ENCODE measurements around the gene PXDN.
A peak's percentile ranks its signal among the peaks of the same experiment; 100 is the strongest.
"Not testable (repeated sequence)": the region's sequence is repeated elsewhere in the genome, so short reads cannot be mapped to it uniquely, and the experiment has no call there.

The PXDN gene

DNA sequence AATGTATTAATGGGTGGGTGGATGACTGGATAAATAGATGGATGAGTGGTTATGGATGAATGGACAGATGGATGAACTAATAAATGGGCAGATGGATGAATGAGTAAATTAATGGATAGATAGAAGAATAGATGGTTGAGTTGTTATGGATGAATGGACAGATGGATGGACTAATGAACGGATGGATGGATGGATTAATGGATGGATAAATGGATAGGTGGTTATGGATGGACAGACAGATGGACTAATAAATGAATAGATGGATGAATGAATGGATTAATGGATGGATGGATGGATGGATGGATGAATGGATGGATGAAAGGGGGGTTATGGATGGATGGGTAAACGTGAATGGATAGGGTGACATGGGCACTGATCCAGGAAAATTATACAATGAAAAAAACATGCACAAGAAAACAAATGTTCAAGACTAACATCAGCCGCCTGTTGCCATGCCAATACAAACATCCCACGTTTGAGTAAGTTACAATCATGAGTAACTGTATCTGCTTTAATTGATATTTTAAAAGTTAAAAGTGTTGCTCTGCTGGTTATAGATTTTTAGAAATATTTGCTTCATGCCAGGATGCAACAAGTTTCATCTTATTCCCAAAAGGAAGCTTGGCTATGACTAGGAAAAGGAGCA, 20.8 kb downstream of the PXDN start:
- no peak for DNase-seq (ENCODE audit: low spot score)

DNA sequence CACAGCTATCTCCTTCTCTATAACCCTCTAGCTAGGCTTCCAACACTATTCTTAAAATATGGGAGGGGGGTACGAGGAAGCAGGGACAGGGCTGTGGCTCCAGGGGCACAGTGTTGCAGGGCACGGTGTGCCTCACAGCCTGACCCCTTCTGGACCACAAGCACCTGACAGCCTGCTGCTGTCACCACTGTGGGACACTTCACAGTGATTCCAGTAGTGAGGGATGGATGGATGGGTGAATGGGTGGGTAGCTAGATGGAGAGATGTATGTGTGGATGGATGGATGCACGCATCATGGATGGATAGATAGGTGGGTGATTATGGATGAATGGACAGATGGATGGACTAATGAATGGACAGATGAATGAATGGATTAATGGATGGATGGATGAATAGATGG, 21.6 kb downstream of the PXDN start:
- DNase-seq (ENCODE audit: low spot score) = no peak

DNA sequence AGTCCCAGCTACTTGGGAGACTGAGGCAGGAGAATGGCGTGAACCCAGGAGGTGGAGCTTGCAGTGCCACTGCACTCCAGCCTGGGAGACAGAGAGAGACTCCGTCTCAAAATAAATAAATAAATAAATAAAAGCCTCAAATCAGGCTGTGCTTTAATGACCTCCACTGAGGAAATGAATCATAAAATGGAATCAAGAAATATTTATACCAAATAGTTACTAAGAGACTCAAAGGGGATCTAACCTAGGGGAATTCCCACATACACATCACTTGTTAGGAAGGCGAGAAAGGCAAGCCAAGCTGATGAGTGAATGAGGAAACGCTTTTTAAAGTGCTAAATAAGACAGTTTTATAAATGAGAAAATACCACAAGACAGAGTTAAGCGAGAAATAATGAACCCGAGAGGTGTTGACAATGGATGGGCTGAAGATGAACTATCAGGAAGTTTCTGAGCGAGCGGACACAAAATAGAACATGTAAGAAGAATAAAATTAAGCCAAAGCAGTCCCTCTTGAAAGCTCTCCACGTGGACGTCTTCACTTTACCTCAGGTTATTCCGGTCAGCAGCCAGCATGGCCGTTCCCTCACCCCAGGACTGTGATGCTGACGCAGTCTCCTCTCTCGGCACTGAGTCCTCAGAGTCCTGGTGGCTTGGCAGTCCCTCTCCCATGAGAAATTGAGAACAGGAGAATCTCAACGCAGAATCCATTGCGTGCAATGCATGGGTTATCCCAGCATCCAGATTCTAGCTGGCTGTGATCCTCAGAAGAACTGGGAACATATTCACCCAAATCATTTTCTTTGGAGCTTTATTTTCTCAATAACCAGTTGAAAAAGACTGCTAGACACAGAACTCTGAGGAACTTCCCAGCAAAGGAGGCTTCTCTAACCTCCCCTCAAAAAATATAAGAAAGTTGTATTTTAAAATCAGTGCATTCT, 22.3 kb downstream of the PXDN start:
- no peak for DNase-seq (ENCODE audit: low spot score)

DNA sequence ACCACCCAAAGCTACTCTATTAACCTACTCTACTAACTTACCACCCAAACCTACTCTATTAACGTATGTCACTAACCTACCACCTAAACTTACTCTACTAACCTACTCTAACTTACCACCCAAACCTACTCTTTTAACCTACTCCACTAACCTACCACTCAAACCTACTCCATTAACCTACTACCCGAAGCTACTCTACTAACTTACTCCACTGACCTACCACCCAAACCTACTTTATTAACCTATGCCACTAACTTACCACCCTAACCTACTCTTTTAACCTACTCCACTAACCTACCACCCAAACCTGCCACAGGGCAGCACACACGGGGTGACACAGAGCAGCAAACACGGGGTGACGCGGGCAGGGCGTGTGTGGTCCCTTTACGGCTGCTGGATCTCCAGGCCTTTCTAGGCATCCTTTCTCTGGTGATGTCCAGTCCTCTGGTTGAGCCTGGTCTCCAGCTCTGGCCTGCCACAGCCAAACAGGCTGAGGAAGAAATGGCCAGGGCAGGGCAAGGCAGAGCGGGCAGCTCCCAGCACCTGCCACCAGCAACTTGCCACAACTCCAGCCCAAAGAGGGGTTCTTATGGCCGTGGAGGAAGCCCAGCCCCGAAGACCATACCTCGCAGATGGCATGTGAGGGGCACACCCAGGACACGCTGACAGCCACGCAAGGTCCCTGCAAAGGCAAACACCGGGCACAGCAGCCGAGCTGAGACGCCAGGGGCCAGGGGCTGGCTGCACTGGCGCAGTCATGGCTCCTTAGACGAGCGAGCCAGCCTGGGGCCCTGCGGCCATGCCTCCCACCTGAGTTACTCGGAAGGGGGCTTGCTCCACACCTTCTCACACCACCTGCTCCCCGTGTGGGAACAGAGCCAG, 25.7 kb downstream of the PXDN start:
- peak; percentile 38 for DNase-seq (ENCODE audit: low spot score)

DNA sequence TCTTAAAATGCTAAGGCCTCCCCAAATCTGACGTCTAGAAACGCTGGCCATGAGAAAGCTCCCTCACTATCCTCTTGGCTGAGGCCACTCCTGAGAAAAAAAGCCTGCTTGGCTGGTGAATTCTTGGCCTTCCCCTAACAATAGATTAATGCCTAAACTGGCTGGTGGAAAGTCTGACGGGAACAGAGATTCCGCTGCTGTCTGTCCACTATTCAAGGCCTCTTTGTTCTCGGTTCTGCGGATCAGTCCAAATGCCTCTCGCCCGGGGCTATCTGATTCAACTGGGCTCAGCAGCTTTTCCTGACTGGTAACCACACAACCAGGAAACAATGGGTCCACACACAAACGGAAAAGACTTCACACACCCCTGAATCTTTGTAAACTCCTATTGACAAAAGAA, 27.2 kb downstream of the PXDN start:
- peak; percentile 46 for DNase-seq (ENCODE audit: low spot score)

DNA sequence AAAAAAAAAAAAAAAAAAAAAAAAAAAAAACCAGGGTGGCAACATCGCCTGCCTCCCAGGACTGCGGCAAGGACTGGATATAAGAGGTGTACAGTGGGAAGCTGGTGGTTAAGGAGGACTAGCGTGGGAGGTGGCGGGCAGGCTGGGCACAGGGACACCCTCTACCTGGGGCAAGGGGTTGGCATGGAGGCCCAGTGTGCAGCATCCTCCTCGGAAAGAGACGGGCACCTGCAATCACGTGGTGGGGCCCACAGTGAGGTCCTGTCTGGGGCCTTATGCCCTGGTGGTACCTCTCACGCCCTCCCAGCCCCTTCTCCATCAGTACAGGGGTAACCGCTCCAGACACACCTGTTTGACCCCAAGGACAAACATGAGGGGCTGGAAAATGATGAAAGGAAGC, 27.9 kb downstream of the PXDN start:
- DNase-seq (ENCODE audit: low spot score) = peak; percentile 30

DNA sequence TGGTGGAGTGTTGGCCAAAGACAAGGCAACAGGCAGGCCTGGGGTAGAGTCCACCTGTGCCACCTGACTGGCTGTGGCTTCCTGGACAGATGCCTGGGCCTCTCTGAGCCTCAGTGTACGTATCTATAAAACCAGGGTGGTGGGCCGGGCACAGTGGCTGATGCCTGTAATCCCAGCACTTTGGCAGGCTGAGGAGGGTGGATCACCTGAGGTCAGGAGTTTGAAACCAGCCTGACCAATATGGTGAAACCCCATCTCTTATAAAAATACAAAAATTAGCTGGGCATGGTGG, 28.4 kb downstream of the PXDN start:
- DNase-seq (ENCODE audit: low spot score) = peak; percentile 25

DNA sequence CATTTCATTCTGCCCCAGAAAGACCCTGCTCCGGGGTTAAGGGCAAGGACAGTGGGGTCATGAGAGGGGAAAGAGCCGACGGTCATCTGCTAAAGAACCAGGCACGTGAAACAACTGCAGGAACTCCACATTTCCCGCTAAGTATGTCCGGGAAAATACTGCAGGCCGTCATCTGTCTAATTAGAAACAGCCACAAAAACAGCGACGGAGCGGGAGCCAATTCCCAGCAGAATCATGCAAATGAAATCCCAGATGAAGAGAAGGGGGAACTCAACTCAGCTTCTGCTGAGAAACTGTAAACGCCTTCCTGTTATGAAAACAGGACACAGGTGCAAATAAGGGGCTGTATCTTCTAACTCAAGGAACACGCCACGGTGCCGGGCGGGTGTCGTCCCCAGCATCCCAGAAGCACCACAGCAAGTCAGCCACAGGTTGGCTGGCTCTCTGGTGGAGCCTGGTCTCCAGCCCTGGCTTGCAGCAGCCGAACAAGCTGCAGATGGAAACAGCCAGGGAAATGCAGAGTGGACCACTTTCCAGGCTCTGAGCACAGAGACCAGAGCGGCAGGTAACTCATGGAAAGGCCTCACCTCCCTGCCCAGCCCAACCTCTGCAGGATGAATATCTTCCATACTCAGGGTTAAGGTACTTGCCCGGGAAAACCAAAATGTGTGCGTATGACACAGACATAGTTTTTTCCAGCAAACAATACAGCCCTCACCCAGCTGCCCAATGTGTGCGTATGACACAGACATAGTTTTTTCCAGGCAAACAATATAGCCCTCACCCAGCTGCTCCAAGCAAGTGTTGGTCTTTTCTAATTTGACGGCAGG, 28.9 kb downstream of the PXDN start:
- DNase-seq (ENCODE audit: low spot score) = peak; percentile 30

DNA sequence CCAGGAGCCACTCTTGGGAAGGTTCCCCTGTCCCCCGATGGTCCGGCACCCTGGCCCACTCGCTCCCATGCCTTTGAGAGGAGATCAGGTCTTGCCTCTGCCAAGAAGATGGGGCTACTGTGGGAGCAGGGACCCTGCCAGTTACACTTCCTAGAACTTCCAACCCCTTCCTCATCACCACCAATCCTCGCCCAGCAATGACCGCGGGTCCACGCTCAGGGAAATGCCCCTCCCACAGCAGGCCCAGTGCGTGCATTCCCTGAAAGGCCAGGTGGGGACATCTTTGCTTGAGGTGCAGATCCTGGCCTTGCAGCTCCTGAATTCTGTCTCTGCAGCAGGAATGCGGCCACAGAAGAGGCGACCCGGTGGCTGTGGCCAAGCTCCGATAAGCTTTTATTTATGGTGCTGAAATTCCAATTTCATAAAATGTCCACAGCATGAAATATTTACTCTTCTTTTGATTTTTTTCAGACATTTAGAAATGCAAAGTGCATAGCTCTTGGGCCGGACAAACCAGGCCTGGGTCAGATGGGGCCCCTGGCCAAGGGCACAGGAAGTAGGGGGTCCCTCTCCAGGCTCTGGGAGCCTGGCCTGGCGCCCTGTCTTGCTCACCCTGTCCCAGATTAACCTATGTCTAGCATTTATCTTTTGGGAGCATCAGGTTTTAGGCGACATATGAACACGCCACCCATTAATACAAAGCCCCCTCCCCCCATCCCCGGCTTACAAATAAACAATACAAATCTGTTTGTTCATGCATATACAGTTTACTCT, 29.8 kb downstream of the PXDN start:
- no peak for DNase-seq (ENCODE audit: low spot score)

DNA sequence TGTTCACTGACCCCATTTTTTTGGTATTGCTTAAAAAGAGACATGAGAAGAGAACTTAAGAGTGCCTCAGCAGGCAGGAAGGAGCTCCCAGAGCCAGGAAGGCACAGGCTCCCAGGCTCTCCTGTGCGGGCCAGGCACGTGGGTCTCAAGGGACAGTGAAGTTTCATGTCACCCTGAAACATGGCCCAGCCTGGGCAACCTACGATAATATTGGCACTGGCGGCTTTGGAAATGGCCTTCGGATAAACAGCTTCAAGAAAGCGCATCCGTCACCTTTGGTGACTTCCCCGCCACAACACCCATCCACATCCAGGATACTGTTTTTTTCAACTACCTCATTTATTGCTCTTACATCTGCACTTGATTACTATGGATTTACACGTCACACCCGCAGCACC, 30.5 kb downstream of the PXDN start:
- DNase-seq (ENCODE audit: low spot score) = no peak

DNA sequence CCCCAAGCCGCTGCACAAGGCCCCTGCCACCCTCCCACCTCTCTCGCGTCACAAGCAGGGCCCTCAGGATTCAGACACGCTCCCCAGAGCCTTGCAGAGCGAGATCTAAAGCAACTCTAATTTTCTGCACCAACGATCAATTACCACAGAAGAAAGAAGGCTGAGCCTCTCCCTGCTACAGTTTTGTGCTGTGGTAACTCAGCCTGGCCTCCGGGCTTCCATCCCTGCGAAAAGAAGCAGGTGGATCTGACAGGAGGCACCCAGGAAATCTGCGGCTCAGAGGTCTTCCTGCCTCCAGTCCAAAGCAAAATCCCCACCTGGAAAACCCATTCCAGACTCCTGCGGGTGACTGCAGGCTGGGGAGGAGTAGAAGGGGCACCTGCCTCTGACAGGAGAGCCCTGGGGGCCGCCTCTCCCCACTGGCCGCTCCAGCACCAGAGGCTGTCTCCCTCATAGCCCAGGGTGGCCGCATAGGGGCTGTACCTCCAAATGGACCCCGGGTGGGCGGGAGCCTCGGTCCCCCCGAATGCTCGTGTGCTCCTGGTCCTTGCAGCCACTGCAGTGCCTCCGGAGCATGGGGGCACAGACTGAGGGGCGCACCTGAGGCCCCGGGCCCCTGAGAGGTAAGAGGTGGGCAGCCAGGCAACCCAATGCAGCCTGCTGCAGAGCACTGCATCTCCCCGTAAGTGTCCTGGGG, 31.0 kb downstream of the PXDN start:
- no peak for DNase-seq (ENCODE audit: low spot score)

DNA sequence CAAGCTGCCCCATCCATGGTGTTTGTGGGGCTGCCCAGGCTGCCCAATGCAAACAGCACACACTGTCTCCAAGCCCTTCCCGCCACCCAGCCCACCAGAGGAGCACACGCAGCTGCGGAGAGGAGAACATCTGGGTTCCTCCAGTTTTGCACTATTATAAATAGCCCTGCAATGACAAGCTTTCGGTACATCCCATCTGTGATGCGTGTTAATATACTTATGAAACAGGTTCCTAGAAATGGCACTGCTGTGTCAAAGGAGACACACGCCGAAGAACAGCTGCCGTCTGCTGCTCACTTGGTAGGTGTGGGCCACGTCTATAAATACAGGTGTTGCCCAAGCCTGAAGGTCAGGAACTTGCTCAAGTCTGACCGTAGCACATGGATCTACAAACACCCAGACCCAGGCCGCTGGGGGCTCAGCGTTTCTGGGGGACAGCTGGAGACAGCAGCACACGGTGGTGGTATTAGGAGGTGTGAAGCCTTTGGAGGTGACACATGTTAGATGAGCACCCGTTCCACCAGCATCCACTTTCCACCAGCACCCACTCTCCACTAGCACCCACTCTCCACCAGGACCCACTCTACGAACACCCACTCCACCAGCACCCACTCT, 34.3 kb downstream of the PXDN start:
- peak; percentile 25 for DNase-seq (ENCODE audit: low spot score)

DNA sequence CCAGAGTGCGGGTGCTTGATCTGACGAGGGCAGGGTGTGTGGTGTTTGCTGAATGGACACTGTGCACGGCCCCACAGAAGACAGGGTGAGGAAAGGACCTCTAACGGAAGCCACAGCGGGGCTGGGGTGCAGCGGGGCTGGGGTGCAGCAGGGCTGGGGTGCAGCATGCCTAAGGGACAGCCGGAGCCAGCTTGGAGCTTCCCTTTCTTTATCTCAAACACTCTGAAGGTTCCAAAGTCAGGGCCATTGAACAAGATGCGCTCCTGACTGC, 35.0 kb downstream of the PXDN start:
- no peak for DNase-seq (ENCODE audit: low spot score)

DNA sequence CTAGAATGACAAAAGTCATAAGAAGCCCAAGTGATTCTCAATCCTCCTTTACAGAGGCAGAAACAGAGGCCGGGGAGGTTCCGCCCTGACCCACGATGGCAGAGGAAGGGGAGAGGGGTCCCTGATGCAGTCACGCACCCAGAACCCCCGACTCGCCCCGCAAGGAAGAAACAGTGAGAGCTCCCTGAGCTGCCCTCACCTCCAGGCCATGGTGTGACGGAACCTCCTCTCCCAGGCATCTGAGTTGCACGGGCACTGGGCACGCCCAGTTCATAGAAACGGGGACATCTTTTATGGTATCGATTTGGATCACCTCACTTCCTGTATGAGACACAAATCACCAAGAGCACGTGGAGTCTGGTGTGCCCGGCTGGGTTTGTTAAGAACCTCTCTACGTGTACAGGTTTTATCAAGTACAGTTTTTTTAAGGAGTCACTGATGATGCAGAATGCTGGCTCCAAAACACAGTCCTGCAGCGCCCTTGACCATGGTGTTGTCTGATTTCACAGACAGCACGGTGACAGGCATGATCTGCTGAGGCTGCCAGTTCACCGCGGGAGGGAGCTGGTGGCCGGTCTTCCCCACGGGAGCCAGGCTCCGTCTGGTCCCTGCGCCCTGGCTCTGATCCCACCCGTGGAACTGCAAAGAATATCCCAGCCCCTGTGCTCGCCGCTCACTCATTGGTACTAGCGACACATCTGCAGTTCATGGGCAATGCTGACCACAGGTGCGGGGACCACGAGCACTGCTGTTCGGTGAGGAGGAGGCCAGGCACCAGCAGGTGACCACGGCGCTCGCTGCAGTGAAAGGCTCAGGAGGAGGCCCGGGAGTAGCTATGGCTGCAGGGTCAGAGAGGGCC, 35.6 kb downstream of the PXDN start:
- DNase-seq (ENCODE audit: low spot score) = peak; percentile 44

DNA sequence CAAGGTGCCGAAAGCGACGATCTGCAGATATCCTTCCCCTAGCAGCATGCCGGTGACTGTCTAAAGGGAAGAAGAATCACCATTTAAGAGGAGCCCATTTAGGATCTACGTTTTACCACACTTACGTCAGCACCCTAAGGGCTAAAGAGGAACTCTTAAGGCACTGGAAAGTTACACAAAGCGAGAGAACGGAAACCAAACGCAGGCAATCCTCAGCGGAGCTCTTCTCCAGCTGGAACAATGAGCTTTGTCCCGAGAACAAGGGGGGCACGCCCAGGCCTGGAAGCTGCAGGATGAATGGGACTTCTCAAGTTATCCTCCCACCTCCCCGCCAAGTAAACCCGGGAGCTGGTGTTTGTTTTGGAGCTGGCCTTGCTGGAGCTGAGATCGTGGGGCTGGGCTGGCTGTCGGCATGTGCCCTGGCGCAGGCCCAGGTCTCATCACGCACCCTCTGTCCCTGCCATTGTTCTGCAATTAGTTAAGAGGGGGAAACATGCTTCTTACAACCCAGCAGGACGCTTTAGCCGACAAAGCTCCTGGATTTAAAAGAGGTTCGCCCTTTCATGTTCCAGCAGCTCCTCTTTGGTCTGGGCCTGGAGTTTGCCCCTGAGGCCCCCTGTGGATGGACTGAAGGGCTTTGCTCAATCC, 36.4 kb downstream of the PXDN start:
- peak; percentile 74 for DNase-seq (ENCODE audit: low spot score)

DNA sequence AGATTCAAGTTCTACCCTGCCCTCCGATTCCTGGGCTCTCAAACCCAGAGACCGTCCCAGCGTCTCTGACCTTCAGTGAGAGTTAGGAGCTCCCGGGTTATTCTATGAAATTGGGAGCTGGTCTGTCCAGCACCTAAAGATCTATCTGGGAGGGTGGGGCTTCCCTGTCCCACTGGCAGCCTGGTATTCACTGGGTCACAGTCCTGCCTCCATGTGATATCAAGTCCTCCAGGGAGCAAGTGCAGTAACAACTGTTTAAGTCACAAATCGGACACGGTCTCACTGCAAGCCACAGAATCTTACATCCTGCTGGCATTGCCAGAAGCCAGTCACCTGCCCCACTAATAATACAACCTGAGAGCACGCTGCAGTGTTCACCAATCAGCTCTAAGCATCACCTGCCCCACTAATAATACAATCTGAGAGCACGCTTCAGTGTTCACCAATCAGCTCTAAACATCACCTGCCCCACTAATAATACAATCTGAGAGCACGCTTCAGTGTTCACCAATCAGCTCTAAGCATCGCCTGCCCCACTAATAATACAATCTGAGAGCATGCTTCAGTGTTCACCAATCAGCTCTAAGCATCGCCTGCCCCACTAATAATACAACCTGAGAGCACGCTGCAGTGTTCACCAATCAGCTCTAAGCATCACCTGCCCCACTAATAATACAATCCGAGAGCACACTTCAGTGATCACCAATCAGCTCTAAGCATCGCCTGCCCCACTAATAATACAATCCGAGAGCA, 38.0 kb downstream of the PXDN start:
- DNase-seq (ENCODE audit: low spot score) = not testable (repeated sequence)

DNA sequence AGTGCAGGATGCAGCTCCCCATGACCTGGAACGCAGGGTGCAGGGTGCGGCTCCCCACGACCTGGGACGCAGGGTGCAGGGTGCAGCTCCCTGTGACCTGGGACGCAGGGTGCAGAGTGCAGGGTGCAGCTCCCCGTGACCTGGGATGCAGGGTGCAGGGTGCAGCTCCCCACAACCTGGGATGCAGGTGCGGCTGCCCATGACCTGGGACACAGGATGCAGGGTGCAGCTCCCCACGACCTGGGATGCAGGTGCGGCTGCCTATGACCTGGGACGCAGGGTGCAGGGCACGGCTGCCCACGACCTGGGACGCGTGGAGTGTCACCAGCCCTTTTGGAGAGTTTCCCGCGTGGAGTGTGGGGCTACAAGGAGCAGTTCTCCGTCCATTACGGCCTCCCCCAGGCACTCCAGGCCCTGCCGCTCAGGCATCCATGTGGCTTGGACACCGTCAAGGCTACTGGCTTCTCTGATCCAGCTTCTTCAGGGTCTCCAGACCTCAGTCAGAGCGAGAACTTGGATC, 38.7 kb downstream of the PXDN start:
- peak; percentile 31 for DNase-seq (ENCODE audit: low spot score)

Data from ecto neural progenitor cell (in vitro differentiated cells).